A673 (cell line): ENCODE measurements around the gene IDH2.

ENCODE experiments used
- CTCF ChIP-seq: fragments of 300-800, 200-600 bp; sonication (generic); conservative IDR thresholded peaks from 2 replicates; pipeline ENCODE4 v1.5.1; 2017; ENCODE audit warnings: low read depth, mild to moderate bottlenecking, antibody characterized with exemption, low read length, moderate library complexity, mixed read lengths
- EZH2 ChIP-seq: fragments of 200-600 bp; sonication (generic); IDR thresholded peaks from 2 replicates; pipeline ENCODE4 v1.6.1; 2017; ENCODE audit warnings: borderline replicate concordance, low read depth, mild to moderate bottlenecking, mixed read lengths, antibody characterized with exemption, low read length; ENCODE audit not compliant: poor library complexity, severe bottlenecking

- TF ChIP-seq CTCF (no peak), EZH2 (no peak)
Observed at GRCh38 chr15:90035095-90035839, 67.0 kb downstream of the IDH2 start.
